A673 (cell line): ENCODE data around the gene OBSCN.

Experiments used
- EZH2 ChIP-seq: fragments of 200-600 bp; sonication (generic); IDR thresholded peaks from 2 replicates; pipeline ENCODE4 v1.6.1; 2017; ENCODE audit warnings: borderline replicate concordance, low read depth, mild to moderate bottlenecking, mixed read lengths, antibody characterized with exemption, low read length; ENCODE audit not compliant: poor library complexity, severe bottlenecking
- TF ChIP-seq, protein P1 (sequence below): fragments of 300-800, 200-600 bp; sonication (generic); conservative IDR thresholded peaks from 2 replicates; pipeline ENCODE4 v1.5.1; 2017; ENCODE audit warnings: low read depth, mild to moderate bottlenecking, antibody characterized with exemption, low read length, moderate library complexity, mixed read lengths

DNA sequence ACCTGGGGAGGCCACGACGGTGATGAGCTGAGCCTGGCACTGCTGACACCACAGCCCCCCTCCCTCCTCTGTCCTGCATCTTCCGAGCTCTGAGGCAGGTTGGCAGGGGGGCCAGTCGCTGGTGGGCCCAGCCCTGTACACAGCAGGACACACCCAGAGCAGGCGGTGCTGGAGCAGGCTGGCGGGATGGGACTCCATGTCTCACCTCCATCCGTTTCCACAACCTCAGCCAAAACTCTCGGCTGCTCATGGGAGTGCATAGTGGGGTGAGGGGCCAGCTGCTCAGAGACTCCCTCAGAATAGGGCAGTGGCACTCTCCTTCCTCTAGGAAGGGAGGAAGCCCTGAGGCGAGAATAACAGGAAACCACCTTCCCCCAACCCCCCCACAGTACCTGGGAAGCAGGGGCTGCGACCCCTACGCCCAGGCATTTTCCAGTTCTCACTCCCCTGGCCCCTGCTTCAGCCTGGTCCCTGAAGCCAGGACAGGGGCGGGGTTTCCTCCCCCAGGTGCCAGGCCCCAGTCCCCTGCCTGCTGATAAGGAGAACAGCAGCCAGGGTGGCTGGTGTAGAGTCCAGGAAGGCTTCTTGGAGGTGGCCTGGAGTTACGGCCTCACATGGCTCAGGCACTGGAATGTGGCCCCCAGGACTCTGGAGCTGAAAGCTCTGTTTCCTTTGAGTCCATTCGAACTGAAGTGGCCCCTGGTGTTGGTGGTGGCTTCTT, 45.4 kb upstream of the OBSCN start:
- TF ChIP-seq, protein P1, sequence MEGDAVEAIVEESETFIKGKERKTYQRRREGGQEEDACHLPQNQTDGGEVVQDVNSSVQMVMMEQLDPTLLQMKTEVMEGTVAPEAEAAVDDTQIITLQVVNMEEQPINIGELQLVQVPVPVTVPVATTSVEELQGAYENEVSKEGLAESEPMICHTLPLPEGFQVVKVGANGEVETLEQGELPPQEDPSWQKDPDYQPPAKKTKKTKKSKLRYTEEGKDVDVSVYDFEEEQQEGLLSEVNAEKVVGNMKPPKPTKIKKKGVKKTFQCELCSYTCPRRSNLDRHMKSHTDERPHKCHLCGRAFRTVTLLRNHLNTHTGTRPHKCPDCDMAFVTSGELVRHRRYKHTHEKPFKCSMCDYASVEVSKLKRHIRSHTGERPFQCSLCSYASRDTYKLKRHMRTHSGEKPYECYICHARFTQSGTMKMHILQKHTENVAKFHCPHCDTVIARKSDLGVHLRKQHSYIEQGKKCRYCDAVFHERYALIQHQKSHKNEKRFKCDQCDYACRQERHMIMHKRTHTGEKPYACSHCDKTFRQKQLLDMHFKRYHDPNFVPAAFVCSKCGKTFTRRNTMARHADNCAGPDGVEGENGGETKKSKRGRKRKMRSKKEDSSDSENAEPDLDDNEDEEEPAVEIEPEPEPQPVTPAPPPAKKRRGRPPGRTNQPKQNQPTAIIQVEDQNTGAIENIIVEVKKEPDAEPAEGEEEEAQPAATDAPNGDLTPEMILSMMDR, result no peak
- TF ChIP-seq EZH2, result no peak
